Heart left ventricle (tissue), 13 donors: ENCODE results near the gene TMIGD3.

Experiments
- CTCF ChIP-seq, 12 donors: fragments of 200-600 bp; sonication (generic) in 4 of 12; IDR thresholded peaks; one replicate each; pipeline versions ENCODE4 v1.5.0 to v1.8.0; 2018 to 2022; ENCODE audit warnings: antibody characterized with exemption in 12 of 12, mild to moderate bottlenecking in 5 of 12
- POLR2A ChIP-seq, 2 donors: fragments of 450-650 bp; IDR thresholded peaks; one replicate each; pipeline ENCODE4 v1.6.1; 2017; ENCODE audit warnings: antibody characterized with exemption in 2 of 2, mild to moderate bottlenecking in 2 of 2, moderate library complexity in 2 of 2
- donor health status: ischemic (EF 13 %, LVEDD 7.1; RV severe dilation, severe dysfunction).
- donor health status: DM: no; HTN: yes; CAD: no.
- donor health status: DM: no; HTN: no; CAD: no.
- donor health status: ischemic (EF 25% LVEDD 6.9; RV normal size, moderate dysfunction).
- donor health status: ischemic (EF 25% LVEDD 5.7; RV mildly dilated, moderate dysfunction).
- donor health status: ischemic (EF 35%, LVEDD 5.7; RV mildly dilated, moderate dysfunction).
- donor health status: nonischemic (EF 11% LVEDD 7.7; RV severe dilation, severe dysfunction).
- donor health status: DM: yes; HTN: yes; CAD: no.
- donor health status: PGD.
- donor health status: ischemic (EF 29% LVEDD 5.4; RV normal size, mild dysfunction).
- donor health status: nonischemic (EF 23%, LVEDD 6.1; RV moderate dilation, normal function).

- no peak for TF ChIP-seq POLR2A (IDR thresholded peaks at IDR 0.05)
- no peak for TF ChIP-seq CTCF (IDR thresholded peaks at IDR 0.05)
Measured at GRCh38 chr1:111470596-111470995, 32.8 kb downstream of the TMIGD3 start.
